Naive thymus-derived CD4-positive, alpha-beta T cell (primary cell): ENCODE measurements around the gene UBE2Q1. TPM values are rescaled to one million over a fixed set of nuclear protein-coding genes. Genes with fewer than 3 reads are reported as not detected.

Experiments used
- ATAC-seq: fragments of 150-1000 bp; cut with Tn5 transposase; 2 replicates; pipeline ENCODE4 v1.10.0; 2021; ENCODE audit warnings: mild to moderate bottlenecking, moderate library complexity
- CTCF ChIA-PET: fragments of 350-600 bp; sonication (Branson Sonifier 250); formaldehyde crosslinking; loops from one replicate; lab custom pipeline; 2021; ENCODE audit warnings: antibody characterized with exemption; lab: Charles Lee
- POLR2A ChIA-PET: fragments of 350-600 bp; sonication (Branson Sonifier 250); formaldehyde crosslinking; loops from one replicate; lab custom pipeline; 2021; ENCODE audit warnings: antibody characterized with exemption, inconsistent platforms; lab: Charles Lee
- DNase-seq, 9 donors: peaks; one replicate each; pipeline versions ENCODE4 v3.0.0 to v3.0.0-alpha.2; 2020 to 2022; ENCODE audit warnings: mixed read lengths in 1 of 9
- H3K27ac ChIP-seq: one replicate; pipeline ENCODE4 v1.7.0; 2013; ENCODE audit warnings: mild to moderate bottlenecking, low read depth, low read length, moderate library complexity
- H3K27me3 ChIP-seq, 2 donors: one replicate each; pipeline ENCODE4 v1.7.0; 2013; ENCODE audit warnings: low read length in 2 of 2, mild to moderate bottlenecking in 2 of 2, moderate library complexity in 2 of 2; ENCODE audit not compliant: control insufficient read depth in 2 of 2, insufficient read depth in 2 of 2
- H3K36me3 ChIP-seq, 3 experiments: 1 replicate in 2 of 3; 2 replicates in 1 of 3; pipeline ENCODE4 v1.7.0; 2013; ENCODE audit warnings: low read length in 3 of 3, mild to moderate bottlenecking in 3 of 3, moderate library complexity in 1 of 3; ENCODE audit not compliant: insufficient read depth in 3 of 3, control insufficient read depth in 2 of 3
- H3K4me1 ChIP-seq, 2 donors: one replicate each; pipeline ENCODE4 v1.7.0; 2013; ENCODE audit warnings: low read length in 2 of 2, mild to moderate bottlenecking in 2 of 2, moderate library complexity in 1 of 2; ENCODE audit not compliant: control insufficient read depth in 2 of 2, insufficient read depth in 2 of 2
- H3K4me3 ChIP-seq: 2 replicates; pipeline ENCODE4 v1.7.0; 2013; ENCODE audit warnings: mild to moderate bottlenecking, low read length
- H3K9me3 ChIP-seq, 3 experiments: 1 replicate in 2 of 3; 2 replicates in 1 of 3; pipeline ENCODE4 v1.7.0; 2013; ENCODE audit warnings: low read length in 3 of 3; ENCODE audit not compliant: control insufficient read depth in 2 of 3
- H3K27ac Mint-ChIP-seq, 9 donors: one replicate each; pipeline ENCODE4 v1.8.0; 2020 to 2022; ENCODE audit warnings: mixed read lengths in 9 of 9, mild to moderate bottlenecking in 8 of 9, moderate library complexity in 5 of 9, inconsistent platforms in 2 of 9
- H3K27me3 Mint-ChIP-seq, 5 donors: one replicate each; pipeline ENCODE4 v1.8.0; 2021 to 2022; ENCODE audit warnings: mixed read lengths in 5 of 5, mild to moderate bottlenecking in 1 of 5
- H3K36me3 Mint-ChIP-seq, 5 donors: one replicate each; pipeline ENCODE4 v1.8.0; 2020 to 2022; ENCODE audit warnings: mixed read lengths in 5 of 5, mild to moderate bottlenecking in 3 of 5, inconsistent platforms in 1 of 5
- H3K4me1 Mint-ChIP-seq, 7 donors: one replicate each; pipeline ENCODE4 v1.8.0; 2020 to 2022; ENCODE audit warnings: mixed read lengths in 7 of 7, mild to moderate bottlenecking in 3 of 7, inconsistent platforms in 1 of 7
- H3K4me3 Mint-ChIP-seq, 10 donors: one replicate each; pipeline ENCODE4 v1.8.0; 2020 to 2022; ENCODE audit warnings: mild to moderate bottlenecking in 10 of 10, mixed read lengths in 10 of 10, moderate library complexity in 6 of 10, inconsistent platforms in 2 of 10
- H3K9me3 Mint-ChIP-seq, 11 donors: one replicate each; pipeline ENCODE4 v1.8.0; 2020 to 2022; ENCODE audit warnings: mixed read lengths in 11 of 11, mild to moderate bottlenecking in 4 of 11, inconsistent platforms in 1 of 11, moderate library complexity in 1 of 11
- intact Hi-C, 2 donors: fragments of 100-400 bp; cut with micrococcal nuclease; formaldehyde crosslinking; loops; one replicate each; pipeline ENCODE4 v1.15.1; 2023
- polyA plus RNA-seq, 2 donors: library from polyadenylated mRNA; unstranded; fragments of 300-500 nt; fragmentation: Illumina TruSeq; gene quantifications; one replicate each; pipeline ENCODE4 v1.2.3, GENCODE V29; 2021
- total RNA-seq, 6 experiments: library from RNA in 5 of 6; stranded (reverse) in 5 of 6; gene quantifications; 1 replicate in 5 of 6; 2 replicates in 1 of 6; pipeline ENCODE4 v1.2.3 and lab custom pipeline; 2021 to 2026

UBE2Q1 gene
- total and polyA plus RNA-seq, 7 experiments from 2014 or later: 9.1 to 117 (median 65.8) TPM

DNA sequence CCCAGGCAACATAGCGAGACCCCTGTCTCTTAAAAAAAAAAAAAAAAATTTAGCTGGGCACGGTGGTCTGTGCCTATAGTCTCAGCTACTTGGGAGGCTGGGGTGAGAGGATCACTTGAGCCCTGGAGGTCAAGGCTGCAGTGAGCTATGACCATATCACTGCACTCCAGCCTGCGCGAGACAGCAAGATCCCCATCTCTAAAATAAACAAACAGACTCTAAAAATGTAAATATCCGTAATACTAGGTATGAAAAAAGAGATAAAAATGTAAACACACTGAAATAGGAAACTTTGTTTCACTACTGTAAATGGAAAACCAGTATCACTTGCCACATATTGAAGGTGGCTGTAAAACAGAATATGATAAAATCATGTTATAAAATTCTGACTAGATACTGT is 32.3 kb upstream of the UBE2Q1 start:
- H3K36me3 Mint-ChIP-seq: peaks cover 29 to 72% (median 43%) of the 10 kb centered on the region in 5 donors

DNA sequence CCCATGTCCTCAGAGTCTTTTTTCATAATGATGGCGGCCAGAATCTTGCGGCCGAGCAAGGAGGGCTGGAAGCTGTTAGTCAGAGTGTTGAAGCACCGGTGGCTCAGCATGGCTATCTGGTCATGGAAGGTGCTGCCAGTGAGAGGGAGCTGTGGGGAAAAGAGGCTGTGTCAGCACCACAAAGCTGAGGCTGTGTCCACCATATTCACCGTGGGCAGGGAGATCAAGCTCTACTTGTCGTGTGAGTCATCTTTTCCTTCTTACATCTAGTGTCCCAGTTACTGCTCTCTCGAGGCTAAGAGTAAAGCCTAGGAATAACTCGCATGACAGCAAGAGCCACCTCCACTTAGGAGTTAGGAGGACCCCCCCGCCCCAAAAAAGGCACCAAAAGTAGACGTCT is 31.3 kb upstream of the UBE2Q1 start:
- H3K36me3 Mint-ChIP-seq: peaks cover 28 to 78% (median 53%) of the 10 kb centered on the region in 5 donors
- peaks cover 0 to 10% (median 3%) of the 10 kb centered on the region in 7 donors for H3K4me1 Mint-ChIP-seq
- peaks cover 0 to 2% (median 0%) of the 10 kb centered on the region in 11 donors for H3K9me3 Mint-ChIP-seq
- H3K4me3 Mint-ChIP-seq: no peak overlapping the region
- ChIA-PET CTCF (interaction anchor here (0.7 kb wide), 1 partner anchor 252 kb away, joined by 3 read pairs; no protein-coding TSS in a partner anchor), POLR2A (interaction anchor here (0.7 kb wide), 2 partner anchors 414 to 518 kb away, joined by 3 read pairs; no protein-coding TSS in a partner anchor)
- no peaks in the 10 kb centered on the region for H3K9me3 ChIP-seq
- intact Hi-C loops: no loop called here
- no peak for DNase-seq
- no peaks in the 10 kb centered on the region for H3K4me1 ChIP-seq
- no peak overlapping the region for H3K4me3 ChIP-seq
- H3K27ac Mint-ChIP-seq: peak overlapping the region in 2 of 9 donors; percentile 43 to 58
- H3K27me3 ChIP-seq: no peaks in the 10 kb centered on the region
- peaks cover 48 to 100% (median 89%) of the 10 kb centered on the region in 3 experiments for H3K36me3 ChIP-seq
- H3K27ac ChIP-seq: no peak overlapping the region
- no peaks in the 10 kb centered on the region for H3K27me3 Mint-ChIP-seq
- ATAC-seq: no peak

More for the DNA sequence above, 32.3 kb upstream of the UBE2Q1 start:
- Mint-ChIP-seq H3K4me3 (no peak overlapping the region), H3K4me1 (peaks cover 0 to 10% (median 1%) of the 10 kb centered on the region in 7 donors), H3K9me3 (peaks cover 0 to 2% (median 0%) of the 10 kb centered on the region in 11 donors), H3K27me3 (no peaks in the 10 kb centered on the region), H3K27ac (peak overlapping the region in 1 of 9 donors; percentile 59)
- Histone ChIP-seq H3K4me1 (no peaks in the 10 kb centered on the region), H3K4me3 (no peak overlapping the region), H3K9me3 (no peaks in the 10 kb centered on the region), H3K27ac (no peak overlapping the region), H3K36me3 (peaks cover 40 to 98% (median 79%) of the 10 kb centered on the region in 3 experiments), H3K27me3 (no peaks in the 10 kb centered on the region)
- POLR2A ChIA-PET: interaction anchor here (0.6 kb wide), 1 partner anchor 374 kb away, joined by 3 read pairs; no protein-coding TSS in a partner anchor
- ATAC-seq: no peak
- no peak for DNase-seq
- CTCF ChIA-PET: no interaction called here
- intact Hi-C loops: no loop called here

DNA sequence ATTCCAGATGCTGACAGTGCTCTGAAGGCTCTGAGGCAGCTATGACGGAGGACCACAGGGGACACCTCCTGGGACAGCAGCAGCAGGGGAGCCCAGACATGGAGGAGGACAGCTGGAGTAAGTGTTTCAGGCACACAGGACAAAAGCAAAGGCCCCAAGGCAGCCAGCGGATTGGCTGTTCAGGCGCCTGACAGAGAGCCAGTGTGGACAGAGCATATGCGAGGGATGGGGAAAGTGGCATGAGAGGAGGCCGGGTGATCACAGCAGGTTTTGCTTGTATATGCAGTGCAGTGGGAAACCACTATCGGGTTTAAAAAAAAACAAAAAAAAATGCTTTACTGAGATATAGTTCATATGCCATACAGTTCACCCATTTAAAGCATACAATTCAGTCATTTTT is 28.2 kb upstream of the UBE2Q1 start:
- Mint-ChIP-seq H3K4me3 (no peak overlapping the region), H3K27me3 (no peaks in the 10 kb centered on the region), H3K27ac (peak overlapping the region in 1 of 9 donors; percentile 52), H3K4me1 (peaks cover 0 to 13% (median 0%) of the 10 kb centered on the region in 7 donors), H3K9me3 (no peaks in the 10 kb centered on the region), H3K36me3 (peaks cover 26 to 75% (median 52%) of the 10 kb centered on the region in 5 donors)
- H3K36me3 ChIP-seq: peaks cover 62 to 100% (median 92%) of the 10 kb centered on the region in 3 experiments
- H3K27ac ChIP-seq: no peak overlapping the region
- CTCF ChIA-PET: no interaction called here
- POLR2A ChIA-PET: no interaction called here
- ATAC-seq: no peak
- no peaks in the 10 kb centered on the region for H3K9me3 ChIP-seq
- intact Hi-C loops: no loop called here
- no peaks in the 10 kb centered on the region for H3K4me1 ChIP-seq
- H3K4me3 ChIP-seq: no peak overlapping the region
- H3K27me3 ChIP-seq: no peaks in the 10 kb centered on the region
- no peak for DNase-seq

DNA sequence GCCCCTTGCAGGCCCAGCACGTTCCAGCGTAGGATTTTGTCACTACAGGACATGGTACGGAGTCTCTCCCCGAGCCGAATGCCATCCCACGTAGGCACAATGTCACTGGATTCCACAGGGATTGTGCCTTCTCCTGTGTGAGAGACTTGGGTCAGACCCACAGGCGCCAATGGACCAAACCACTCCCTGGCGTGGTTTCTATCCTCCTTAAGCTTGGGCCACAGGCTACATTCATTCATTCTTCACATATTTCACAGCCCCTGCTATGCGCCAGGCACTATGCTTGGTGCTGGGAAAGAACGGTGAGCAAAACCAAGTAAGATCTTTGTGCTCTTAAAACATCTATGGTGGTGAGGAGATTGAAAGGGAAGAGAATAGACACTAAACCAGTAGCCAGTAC is 27.8 kb upstream of the UBE2Q1 start:
- no peaks in the 10 kb centered on the region for H3K9me3 ChIP-seq
- POLR2A ChIA-PET: no interaction called here
- no peaks in the 10 kb centered on the region for H3K27me3 ChIP-seq
- H3K4me1 Mint-ChIP-seq: peaks cover 0 to 13% (median 0%) of the 10 kb centered on the region in 7 donors
- peaks cover 64 to 100% (median 89%) of the 10 kb centered on the region in 3 experiments for H3K36me3 ChIP-seq
- H3K27me3 Mint-ChIP-seq: no peaks in the 10 kb centered on the region
- no peaks in the 10 kb centered on the region for H3K9me3 Mint-ChIP-seq
- H3K27ac ChIP-seq: no peak overlapping the region
- H3K27ac Mint-ChIP-seq: no peak overlapping the region
- peaks cover 26 to 73% (median 51%) of the 10 kb centered on the region in 5 donors for H3K36me3 Mint-ChIP-seq
- no peak overlapping the region for H3K4me3 Mint-ChIP-seq
- intact Hi-C loops: no loop called here
- no peak for ATAC-seq
- no peak overlapping the region for H3K4me3 ChIP-seq
- CTCF ChIA-PET: no interaction called here
- H3K4me1 ChIP-seq: no peaks in the 10 kb centered on the region
- no peak for DNase-seq

DNA sequence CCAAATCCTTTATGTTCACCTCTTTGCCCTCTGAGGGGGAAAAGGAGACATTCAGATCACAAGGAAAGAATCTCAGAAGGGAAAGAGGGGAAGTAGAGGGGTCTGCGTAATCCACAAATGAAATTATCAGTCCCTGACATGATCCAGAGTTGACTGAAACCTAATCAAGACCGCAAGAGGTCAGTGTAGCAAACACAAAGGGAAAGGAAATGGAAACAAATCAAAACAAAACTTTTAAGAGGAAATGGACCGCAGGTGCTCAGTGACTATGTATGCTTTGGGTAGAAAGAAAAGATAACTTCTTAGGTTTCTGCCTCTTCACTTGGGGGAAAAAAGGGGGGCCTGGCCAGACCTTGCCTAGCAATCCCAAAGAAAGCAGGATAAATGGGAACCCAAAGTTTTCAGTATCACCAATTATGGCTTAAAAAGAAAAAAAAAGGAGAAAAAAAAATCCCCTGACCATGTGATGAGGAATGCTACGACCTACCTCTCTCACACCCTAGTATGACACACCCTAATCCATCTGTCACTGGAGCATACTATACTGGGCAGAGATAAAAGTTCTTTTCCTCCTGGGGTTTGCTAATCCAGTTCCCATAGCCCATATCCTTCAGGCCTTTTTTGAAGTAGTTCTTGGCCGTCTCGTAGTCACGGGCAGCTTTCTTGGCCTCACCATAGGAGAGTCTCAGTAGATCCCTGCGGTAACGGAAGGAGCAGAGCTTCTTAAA is 26.0 kb upstream of the UBE2Q1 start:
- DNase-seq: no peak
- no peak overlapping the region for H3K4me3 ChIP-seq
- no peaks in the 10 kb centered on the region for H3K4me1 ChIP-seq
- Mint-ChIP-seq H3K27me3 (no peaks in the 10 kb centered on the region), H3K4me3 (no peak overlapping the region), H3K9me3 (no peaks in the 10 kb centered on the region), H3K27ac (peak overlapping the region in 1 of 9 donors; percentile 60), H3K4me1 (peaks cover 0 to 13% (median 0%) of the 10 kb centered on the region in 7 donors), H3K36me3 (peaks cover 23 to 60% (median 49%) of the 10 kb centered on the region in 5 donors)
- H3K27me3 ChIP-seq: no peaks in the 10 kb centered on the region
- peaks cover 57 to 100% (median 71%) of the 10 kb centered on the region in 3 experiments for H3K36me3 ChIP-seq
- ATAC-seq: no peak
- no peaks in the 10 kb centered on the region for H3K9me3 ChIP-seq
- H3K27ac ChIP-seq: no peak overlapping the region
- CTCF ChIA-PET: no interaction called here
- intact Hi-C loops: no loop called here
- POLR2A ChIA-PET: no interaction called here

DNA sequence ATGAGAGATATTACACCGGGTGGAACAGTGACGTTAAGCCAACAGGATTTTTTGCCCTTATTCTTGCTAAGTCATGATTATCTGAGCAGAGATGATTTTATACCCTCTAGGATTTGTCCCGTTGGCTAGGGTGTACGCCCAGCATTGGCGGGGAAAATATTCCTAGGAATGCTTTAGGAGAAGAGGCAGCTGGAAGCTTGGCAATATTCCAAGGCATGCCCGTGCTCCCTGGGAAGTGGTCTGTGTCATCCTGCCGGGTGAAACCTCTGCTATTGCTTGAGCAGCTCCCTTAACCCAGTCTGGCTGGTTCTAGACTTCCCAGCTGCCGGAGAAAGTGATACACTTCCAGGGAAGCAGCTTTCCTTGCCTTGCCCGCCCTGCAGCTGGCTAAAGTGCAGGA is 25.3 kb upstream of the UBE2Q1 start:
- Mint-ChIP-seq H3K4me3 (no peak overlapping the region), H3K36me3 (peaks cover 20 to 61% (median 46%) of the 10 kb centered on the region in 5 donors), H3K27ac (peak overlapping the region in 1 of 9 donors; percentile 3), H3K27me3 (no peaks in the 10 kb centered on the region), H3K4me1 (peaks cover 0 to 15% (median 2%) of the 10 kb centered on the region in 7 donors), H3K9me3 (no peaks in the 10 kb centered on the region)
- Histone ChIP-seq H3K9me3 (no peaks in the 10 kb centered on the region), H3K27me3 (no peaks in the 10 kb centered on the region), H3K36me3 (peaks cover 53 to 100% (median 65%) of the 10 kb centered on the region in 3 experiments), H3K27ac (no peak overlapping the region), H3K4me3 (no peak overlapping the region), H3K4me1 (no peaks in the 10 kb centered on the region)
- CTCF ChIA-PET: no interaction called here
- ATAC-seq (no peak), DNase-seq (no peak)
- POLR2A ChIA-PET: no interaction called here
- intact Hi-C loops: no loop called here
